Measurements from ENCODE around the gene ENPP4. TPM values are rescaled to one million over a fixed set of nuclear protein-coding genes. Genes with fewer than 3 reads are reported as not detected.
"Not testable (repeated sequence)": the region's sequence is repeated elsewhere in the genome, so short reads cannot be mapped to it uniquely, and the experiment has no call there.

Gene ENPP4, protein sequence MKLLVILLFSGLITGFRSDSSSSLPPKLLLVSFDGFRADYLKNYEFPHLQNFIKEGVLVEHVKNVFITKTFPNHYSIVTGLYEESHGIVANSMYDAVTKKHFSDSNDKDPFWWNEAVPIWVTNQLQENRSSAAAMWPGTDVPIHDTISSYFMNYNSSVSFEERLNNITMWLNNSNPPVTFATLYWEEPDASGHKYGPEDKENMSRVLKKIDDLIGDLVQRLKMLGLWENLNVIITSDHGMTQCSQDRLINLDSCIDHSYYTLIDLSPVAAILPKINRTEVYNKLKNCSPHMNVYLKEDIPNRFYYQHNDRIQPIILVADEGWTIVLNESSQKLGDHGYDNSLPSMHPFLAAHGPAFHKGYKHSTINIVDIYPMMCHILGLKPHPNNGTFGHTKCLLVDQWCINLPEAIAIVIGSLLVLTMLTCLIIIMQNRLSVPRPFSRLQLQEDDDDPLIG
- total RNA-seq, result 1.4 TPM in 2 replicates

DNA sequence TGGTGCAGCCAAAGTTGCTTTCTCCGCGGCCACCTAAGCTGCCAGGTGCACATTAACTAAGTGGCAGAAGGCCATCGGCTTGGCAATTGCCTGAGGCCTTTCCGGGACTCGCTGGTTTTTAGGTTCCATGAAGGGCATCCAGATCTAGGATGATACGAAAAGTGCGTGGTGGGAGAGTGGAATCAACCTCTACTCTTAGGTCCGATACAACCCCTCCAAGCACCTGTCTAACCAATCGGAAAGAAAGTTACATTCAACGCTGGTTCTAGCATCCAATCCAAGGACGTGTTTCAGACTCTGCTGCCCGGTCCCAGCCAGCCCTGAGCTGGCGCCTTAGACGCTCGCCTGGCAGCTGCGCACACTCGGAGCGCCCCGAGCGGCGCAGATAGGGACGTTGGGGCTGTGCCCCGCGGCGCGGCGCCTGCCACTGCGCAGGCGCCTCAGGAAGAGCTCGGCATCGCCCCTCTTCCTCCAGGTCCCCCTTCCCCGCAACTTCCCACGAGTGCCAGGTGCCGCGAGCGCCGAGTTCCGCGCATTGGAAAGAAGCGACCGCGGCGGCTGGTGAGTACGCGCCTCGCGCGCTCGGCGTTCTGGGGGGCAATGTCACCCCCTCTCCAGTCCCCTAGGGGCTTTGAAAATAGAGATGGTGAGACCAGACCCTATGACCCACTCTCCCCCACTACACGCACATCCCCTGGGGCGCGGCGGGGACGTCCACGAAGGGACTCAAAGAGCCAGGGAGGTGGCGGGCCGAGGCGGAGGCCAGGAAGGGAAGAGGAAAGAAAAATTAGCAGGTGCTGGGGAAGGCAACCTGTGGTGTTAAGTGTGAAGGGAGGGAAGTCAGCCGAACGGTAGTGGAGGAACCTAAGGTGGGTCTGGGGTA, at the start of gene ENPP4:
Gene ENPP4, plus strand, starts transcription at position 361 of the 883 bp plus-strand sequence. CDS start 9,595 bp downstream, outside the sequence.
- DNase-seq (ENCODE audit: low read depth in 2 of 2), result peak; percentile 54 to 65

DNA sequence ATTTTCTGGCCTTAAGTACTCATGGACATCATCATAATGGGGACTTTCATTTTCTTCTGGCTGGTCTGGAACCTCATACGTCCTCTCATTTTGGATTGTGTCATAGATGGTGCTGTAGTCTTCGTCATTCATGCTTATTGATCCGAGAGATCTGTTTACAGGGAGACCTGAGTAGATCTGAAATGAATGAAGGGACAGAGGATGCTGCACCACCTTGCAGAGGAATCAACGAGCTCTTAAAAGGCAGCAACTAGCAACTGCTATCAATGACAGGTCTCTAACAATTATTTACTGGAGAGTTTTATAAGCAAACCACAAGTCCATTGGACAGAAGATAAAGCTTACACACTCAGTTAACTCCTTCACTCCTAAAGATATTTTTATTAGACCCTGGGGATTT, 49.7 kb upstream of the ENPP4 start:
- DNase-seq (ENCODE audit: low read depth in 2 of 2), result no peak

DNA sequence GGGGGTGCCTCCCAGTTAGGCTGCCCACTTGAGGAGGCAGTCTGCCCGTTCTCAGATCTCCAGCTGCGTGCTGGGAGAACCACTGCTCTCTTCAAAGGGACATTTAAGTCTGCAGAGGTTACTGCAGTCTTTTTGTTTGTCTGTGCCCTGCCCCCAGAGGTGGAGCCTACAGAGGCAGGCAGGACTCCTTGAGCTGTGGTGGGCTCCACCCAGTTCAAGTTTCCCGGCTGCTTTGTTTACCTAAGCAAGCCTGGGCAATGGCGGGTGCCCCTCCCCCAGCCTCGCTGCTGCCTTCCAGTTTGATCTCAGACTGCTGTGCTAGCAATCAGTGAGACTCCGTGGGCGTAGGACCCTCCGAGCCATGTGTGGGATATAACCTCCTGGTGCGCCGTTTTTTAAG, 44.1 kb upstream of the ENPP4 start:
- not testable (repeated sequence) for DNase-seq (ENCODE audit: low read depth in 2 of 2)

DNA sequence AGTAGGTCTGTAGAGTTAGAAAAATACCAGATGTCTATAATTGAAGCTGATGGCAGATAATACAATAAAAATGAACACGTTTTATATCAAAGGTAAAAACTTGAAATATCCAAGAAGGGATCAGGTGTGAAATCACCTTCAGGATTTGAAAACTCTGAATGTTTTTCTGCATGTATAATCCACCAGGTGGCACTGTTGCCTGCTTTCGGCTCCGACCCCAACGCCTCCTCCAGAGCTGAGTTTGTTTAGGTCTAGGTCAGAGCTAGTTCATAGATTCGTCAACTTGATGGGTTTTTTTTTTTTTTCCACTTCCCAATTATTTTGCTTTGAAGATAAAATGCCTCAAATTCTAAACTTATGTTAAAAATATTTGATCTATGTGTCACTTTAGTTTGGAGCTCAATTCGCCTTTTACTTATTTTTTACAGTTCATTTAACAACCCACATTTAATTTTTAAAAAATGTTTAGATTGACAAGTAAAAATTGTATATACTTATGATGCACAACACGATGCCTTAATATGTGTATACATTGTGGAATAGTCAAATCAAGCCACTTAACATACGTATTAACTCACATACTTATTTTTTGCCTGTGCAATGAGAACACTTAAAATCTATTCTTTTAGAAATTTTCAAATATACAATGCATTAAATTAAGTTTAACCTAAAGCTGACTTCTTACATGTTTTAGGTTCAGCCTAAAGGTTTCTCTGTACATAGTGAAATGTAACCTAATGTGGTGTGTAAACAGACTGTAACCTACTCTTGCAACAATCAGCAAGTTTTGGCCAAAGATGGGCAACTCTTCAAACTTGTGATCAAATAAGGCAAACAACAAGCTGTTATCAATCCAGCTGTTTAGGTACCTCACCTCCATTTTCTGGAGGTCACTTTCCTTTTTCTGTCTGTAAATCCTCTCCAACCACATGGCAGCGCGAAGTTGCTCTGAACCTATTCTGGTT, 39.4 kb upstream of the ENPP4 start:
- DNase-seq (ENCODE audit: low read depth in 2 of 2), result peak; percentile 11 to 47

DNA sequence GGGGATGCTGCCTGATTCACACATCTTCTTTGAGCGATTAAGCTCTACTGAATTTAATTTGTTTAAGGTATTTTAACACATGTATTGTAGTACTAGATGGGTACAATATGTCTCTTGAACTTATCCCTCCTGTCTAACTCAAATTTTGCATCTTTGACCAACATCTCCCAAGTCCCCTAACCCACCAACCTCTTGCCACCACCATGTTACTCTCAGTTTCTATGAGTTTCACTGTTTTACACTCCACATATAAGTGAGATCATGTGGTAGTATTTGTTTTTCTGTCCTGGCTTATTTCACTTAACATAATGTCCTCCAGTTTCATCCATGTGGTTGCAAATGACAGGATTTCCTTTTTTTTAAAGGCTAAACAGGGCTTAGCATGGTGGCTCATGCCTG, 38.7 kb upstream of the ENPP4 start:
- no peak for DNase-seq (ENCODE audit: low read depth in 2 of 2)

DNA sequence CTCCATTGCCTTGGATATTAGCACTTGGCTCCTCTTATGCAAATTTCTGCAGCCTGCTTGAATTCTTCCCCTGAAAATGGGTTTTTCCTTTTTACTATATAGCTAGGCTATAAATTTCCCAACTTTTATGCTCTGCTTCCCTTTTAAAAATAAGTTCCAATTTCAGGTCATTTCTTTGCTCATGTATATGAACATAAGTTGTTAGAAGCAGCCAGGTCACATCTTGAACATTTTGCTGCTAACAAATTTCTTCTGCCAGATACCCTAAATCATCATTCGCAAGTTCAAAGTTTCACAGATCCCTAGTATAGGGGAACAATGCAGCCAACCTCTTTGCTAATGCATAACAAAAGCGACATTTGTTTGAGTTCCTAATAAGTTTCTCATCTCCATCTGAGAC, 34.5 kb upstream of the ENPP4 start:
- no peak for DNase-seq (ENCODE audit: low read depth in 2 of 2)

DNA sequence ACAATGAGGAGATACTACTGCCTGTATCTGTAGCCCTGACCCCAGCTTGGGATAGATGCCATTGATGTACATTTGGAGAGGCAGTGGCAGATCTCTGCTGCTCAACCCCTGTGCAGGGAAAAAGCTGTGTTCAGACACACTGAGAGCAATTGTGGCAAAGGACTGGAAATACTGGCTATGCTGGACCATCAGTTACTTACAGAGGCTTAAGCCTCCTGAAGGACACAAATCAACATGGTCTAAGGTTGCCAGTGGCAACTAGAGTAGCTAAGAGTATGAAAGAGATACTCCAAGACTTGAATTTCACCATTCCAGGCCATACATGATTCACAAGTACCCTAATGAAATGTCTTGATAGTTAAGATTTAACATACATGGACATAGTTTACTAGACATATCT, 32.4 kb upstream of the ENPP4 start:
- DNase-seq (ENCODE audit: low read depth in 2 of 2), result no peak

DNA sequence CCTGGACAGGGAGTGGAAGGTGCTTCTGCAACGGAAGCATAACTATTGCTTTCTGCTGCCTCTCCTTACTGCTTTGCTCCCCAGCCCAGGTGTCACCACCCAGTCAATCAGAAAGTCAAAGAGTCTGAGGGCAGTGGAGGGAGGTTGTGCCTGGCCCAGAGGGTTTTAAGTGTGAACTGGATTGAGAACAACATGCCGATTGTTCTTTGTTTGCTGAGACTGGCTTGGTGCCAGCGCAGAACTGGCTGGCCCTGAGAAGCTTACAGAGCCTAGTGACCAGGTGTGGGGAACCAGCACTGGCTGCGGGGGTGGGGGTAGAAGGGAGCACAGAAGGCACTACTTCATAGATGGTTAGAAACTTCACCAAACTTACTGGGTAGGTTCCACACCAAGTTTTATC, 31.1 kb upstream of the ENPP4 start:
- DNase-seq (ENCODE audit: low read depth in 2 of 2), result peak; percentile 3 to 12

DNA sequence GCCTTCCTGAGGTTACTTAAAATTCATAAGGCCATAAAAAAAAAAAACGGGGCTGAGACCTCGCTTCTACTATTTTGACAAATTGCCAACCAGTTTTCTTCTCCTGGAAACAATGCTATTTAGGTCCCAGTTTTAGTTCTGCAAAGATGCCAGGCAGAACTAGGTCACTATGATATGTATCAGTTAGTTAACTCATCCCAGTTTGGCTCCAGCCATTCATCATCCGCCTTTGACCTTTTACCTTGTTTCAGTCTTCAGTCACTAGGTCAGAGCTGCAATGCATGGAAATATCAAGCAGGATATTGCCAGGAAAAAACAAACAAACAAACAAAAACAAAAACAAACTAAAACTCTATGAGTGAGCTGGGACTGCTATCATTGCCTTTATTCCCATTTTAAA, 29.8 kb upstream of the ENPP4 start:
- DNase-seq (ENCODE audit: low read depth in 2 of 2), result no peak

DNA sequence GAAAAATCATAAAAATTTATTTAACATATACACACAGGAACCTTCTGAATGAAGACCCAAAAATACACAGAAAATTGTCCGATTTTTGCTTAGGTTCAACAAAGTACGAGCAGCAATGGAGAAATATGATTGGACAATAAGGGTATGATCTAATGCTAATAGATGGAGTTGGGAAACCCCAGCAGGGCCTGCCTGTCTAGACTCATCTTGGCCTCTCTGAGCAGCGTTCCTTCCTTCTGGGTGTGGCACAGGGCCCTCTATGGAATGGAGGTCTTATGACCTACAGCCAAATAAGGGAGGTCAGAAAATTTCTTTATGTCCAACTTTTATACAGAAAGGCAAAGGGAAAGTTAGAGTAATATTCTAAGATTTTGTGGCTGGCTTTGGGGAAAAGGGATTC, 27.7 kb upstream of the ENPP4 start:
- no peak for DNase-seq (ENCODE audit: low read depth in 2 of 2)

DNA sequence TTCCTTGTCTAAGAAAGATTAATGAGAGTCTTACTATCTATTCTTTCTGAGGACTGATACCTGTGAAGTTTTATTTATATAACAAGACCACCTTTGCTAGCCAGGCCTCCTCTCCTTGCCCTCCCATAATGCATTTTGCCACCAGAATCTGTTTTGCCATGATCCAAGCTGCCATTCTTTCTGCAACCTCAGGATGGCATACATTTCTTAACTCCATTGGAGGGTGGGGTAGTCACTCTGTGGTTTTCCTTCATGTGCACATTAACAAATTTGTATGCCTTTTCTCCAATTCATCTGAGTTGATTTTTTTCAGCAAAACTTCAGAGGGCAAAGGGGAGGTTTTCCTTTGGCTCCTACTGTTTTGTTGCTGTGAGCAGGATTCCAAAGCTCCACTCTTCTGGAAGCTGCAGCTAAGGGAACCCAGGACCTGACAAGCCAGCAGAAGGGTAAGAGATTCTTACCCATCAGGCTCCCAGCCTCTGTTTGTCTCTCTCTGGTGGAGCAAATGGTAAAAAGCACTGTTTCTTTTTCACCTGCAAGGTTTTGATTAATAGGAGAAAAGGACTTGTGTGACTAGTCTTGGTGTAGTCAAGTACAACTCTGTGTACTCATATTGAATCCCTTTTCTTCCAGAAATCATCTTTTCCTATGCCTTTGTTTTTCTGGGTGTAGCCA, 26.2 kb upstream of the ENPP4 start:
- no peak for DNase-seq (ENCODE audit: low read depth in 2 of 2)

DNA sequence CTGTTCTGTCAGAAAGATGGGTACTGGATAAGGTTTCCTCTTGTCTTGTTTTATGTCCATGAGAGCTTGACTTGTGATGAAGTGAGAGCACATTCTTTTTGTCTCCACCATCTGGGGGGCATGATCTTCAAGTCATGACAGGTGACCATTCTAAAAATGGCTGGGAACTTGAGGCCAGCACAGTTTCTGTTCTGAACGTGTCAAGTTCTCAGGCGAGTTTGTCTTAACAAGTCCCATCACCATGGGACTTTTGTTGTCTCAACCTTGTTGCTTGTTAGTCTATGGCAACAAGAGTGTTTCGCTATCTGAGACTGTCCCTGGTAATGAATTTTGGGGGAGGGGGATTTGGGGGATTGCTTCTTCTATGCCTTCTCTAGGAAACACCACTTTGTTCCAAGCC, 25.6 kb upstream of the ENPP4 start:
- DNase-seq (ENCODE audit: low read depth in 2 of 2), result no peak

DNA sequence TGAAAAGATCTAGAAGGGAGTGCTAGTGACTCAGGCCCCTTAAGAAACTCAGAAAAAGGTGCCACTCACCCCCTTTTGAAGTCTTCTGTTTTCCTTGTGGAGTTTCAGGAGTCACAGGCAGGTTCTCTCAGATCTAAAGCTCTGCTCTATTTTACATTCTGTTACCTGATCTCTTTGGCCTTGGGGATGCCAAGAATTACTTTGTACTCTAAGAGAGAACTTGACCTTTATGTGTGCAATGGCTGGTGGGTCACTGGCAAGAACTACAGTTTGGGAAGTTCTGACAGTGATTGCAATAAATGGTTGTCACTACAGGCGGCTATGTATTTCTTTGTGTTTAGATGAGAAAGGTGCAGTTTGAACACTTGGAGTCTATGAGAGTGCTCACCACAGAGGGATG, 24.2 kb upstream of the ENPP4 start:
- no peak for DNase-seq (ENCODE audit: low read depth in 2 of 2)

DNA sequence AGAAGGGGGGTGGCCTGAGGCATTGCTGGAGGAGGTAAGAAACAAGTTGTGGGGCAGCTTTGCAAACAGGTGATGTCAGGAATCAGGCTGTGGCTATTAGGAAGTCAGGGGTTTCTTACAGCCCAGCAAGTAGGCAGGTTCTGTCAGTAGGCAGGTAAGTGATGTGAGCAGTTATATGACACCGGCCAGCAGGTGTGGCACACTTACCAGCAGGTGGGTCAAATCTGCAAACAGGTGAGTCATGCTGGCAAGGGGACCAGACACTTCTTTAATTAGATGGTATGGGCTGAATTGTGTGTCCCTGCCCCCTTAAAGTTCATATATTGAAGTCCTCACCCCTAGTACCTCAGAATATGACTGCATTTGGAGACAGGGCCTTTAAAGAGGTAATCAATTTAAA, 16.4 kb upstream of the ENPP4 start:
- DNase-seq (ENCODE audit: low read depth in 2 of 2), result no peak

DNA sequence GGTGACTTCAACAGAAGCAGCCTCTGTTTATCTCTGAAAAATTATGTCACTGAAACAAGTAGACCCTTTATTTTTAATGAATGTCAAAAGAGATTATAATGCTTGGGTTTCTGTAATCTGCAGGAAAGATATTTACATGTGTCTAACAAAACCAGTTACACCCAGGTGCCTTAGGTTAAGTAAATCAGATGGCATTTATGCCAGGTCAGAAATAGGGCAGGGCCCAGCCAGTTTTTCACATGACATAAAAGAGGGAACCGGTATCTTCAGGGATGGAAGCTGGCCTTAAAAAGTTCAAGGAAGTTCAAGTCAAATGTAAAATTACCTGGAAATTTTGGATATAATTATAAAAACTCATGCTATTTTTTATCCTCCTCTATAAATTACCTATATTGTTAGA, 14.2 kb upstream of the ENPP4 start:
- DNase-seq (ENCODE audit: low read depth in 2 of 2), result no peak

DNA sequence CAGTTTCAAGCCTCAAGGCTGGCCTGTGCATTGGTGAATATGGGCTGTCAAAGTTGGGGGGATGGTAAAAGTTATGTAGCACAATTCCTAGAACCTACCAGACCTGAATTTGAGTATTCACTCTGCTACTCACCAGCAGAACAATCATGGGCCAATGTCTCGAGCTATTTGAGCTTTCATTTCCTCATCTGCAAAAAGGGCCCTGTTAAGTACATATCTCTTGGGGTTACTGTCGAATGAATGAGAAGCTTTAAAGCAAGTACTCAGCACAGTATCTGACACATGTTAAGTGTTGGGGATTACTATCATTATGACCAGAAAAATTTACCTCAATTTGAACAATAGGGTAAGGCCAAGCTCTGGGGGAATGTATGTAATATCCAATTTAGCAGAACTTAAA, 13.5 kb upstream of the ENPP4 start:
- no peak for DNase-seq (ENCODE audit: low read depth in 2 of 2)

DNA sequence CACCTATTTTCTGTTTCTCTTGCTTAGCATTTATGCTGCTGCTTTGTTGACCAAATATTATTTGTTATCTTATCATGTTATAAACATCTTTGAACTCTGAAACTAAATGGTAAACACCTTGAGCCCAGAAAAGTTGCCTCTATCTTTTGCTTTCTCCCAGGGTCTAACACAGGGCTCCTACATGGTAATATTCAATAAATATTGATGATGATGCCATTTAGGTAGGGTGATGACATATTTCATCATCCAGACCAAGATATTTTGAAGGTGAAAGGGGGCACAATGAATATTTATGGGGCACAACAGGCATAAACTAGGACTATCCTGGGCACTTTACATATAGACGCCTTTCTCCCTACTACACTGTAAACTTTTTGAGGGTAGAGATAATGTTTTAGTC, 11.6 kb upstream of the ENPP4 start:
- DNase-seq (ENCODE audit: low read depth in 2 of 2), result no peak

DNA sequence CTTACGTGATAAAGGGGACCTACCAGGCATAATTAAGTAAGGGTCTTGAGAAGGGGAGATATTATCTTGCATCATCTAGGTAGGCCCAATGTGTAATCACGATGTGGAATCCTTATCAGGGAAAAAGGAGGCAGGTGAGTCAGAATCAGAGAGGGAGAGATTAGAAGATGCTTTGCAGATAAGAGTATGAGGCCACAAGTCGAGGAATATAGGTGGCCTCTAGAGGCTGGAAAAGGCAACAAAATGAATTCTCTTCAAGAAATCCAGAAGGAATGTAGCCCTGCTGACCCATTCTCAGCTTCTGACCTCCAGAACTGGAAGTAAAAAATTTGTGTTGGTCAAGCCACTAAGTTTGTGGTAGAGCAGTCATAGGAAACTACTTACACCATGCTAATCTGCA, 11.0 kb upstream of the ENPP4 start:
- no peak for DNase-seq (ENCODE audit: low read depth in 2 of 2)

DNA sequence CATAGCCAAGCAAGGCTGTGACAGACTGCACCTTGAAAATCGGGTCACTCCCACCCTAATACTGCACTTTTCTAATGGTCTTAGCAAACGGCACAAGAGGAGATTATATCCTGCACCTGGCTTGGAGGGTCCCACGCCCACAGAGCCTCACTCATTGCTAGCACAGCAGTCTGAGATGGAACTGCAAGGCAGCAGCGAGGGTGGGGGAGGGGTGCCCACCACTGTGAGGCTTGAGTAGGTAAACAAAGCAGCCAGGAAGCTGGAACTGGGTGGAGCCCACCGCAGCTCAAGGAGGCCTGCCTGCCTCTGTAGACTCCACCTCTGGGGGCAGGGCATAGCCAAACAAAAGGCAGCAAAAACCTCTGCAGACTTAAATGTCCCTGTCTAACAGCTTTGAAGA, 10.1 kb upstream of the ENPP4 start:
- not testable (repeated sequence) for DNase-seq (ENCODE audit: low read depth in 2 of 2)

DNA sequence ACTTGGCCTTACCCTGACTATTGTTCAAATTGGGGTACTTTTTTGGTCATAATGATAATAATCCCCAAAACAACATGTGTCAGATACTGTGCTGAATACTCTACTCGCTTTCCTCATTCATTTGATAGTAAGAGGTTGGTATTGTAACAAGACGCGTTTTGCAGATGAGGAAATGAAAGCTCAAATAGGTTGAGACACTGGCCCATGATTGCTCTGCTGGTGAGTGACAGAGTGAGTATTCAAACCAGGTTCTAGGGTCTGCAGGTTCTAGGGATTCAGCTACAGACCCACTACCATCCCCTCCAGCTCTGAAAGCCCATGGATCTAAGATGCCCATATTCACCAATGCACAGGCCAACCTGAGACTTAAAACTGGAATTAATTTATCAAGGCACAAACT, 1.3 kb upstream of the ENPP4 start:
- DNase-seq (ENCODE audit: low read depth in 2 of 2), result no peak

DNA sequence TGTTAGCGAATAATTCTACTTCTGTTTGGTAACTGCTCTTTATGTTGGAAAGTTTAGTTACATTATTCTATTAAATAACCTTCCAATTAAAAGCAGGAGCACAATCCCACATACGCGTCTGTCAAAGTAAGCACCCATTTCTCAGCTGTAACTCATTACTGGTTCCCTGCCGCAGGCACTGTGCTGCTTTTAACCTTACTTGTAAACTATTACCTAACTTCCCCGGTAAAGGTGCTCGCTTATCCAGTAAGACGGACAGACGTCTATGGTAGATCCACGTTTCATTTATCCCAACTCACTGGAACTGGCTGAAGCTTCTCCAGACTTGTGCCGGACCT, 529 bp upstream of the ENPP4 start:
- no peak for DNase-seq (ENCODE audit: low read depth in 2 of 2)
